ENCODE measurements around the gene KRT3.

Gene KRT3

GRCh38 chr12:52813203-52813819 is 17.4 kb upstream of the KRT3 start:
- no peak for DNase-seq

DNA sequence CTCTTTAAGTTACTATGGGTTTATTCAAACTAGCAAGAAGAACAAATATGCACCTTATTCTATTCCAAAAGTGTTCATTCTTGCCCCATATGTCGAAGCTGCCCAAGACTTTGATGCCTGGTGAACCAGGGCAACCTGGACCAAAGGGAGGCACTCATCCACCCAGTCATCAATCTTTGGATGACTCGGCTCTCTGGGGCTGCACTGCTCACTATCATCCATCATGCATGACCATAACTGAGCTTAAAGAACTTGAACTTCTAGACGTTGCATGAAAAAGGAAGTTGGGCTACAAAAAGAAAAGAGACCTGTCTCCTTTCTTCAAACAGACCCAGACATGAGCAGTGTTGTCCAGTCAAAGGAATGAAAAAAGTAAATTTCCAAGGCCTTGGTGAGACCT is 16.8 kb upstream of the KRT3 start:
- no peak for DNase-seq

GRCh38 chr12:52812073-52812400 is 16.1 kb upstream of the KRT3 start:
- no peak for DNase-seq

- no peak for DNase-seq
Measured at GRCh38 chr12:52811191-52812072, 15.5 kb upstream of the KRT3 start.

GRCh38 chr12:52810554-52810953 is 14.6 kb upstream of the KRT3 start:
- no peak for DNase-seq

GRCh38 chr12:52809166-52809565 is 13.2 kb upstream of the KRT3 start:
- DNase-seq, result no peak

GRCh38 chr12:52808573-52809160 is 12.8 kb upstream of the KRT3 start:
- no peak for DNase-seq

DNA sequence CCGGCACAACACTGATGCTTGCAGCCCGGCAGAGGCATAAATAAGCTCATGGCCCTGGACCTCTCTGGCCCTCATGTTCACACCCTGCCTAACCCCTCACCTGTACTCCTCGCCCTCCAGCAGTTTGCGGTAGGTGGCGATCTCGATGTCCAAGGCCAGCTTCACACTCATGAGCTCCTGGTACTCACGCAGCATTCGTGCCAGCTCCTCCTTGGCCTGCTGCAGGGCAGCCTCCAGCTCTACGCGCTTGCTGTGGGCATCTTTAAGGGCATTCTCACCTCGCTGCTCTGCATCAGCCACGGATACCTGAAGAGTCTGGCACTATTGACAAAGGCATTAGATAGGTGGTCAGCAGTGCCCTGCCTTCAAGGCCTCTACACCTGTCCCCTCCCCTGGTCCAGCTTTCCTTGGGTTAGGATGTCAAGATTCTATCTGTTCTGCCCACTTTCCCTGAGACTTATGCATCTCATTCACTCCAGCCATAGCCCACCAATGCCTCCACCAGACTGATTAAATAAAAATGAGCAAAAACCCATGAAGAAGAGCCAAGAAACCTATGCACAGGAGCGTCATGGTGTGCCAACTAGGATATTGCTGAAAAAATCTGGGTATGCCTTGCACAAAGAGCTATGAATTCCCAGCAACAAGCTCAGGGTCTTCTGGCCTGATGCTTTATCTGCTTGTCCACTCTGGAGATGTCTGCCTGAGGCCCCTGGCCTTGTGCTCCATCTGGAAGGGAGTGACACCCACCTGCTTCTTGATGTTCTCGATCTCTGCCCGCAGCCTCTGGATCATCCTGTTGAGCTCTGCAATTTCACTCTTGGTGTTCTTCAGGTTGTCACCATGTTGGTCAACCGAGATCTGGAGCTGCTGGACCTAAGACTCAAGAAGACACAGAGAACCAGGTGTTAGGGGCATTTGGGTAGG is 11.9 kb upstream of the KRT3 start:
- DNase-seq, result no peak

GRCh38 chr12:52806821-52807543 is 11.1 kb upstream of the KRT3 start:
- DNase-seq, result no peak

DNA sequence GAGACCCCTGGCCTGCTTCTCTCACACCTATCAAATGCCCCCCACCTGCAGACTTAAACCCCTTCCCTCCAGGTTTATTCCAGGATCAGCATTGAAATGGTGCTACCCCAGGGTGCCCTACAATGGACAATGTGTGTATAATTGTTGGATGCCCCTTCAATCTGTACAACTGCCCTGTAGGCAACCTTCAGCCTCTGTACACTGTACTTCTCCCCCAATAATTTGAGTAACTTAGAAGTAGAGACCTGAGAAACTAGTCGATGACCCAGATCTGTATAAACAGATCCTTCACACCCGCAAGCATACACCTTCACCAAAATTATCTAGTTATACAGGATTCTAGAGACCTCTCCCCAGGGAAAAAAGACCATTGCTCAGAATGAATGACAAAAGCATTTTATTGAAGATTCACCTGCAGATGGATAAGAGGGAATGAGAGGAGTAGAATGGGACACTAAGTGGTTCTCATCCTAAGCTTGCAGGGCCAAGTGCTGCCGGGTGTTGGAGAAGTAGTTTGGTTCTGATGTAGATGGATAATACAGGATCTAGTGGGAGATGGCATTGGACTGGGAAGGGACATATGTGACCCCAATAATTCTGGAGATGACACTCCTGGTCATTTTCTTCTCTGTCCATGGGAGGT is 10.4 kb upstream of the KRT3 start:
- DNase-seq, result no peak

GRCh38 chr12:52805739-52806138 is 9.8 kb upstream of the KRT3 start:
- no peak for DNase-seq

DNA sequence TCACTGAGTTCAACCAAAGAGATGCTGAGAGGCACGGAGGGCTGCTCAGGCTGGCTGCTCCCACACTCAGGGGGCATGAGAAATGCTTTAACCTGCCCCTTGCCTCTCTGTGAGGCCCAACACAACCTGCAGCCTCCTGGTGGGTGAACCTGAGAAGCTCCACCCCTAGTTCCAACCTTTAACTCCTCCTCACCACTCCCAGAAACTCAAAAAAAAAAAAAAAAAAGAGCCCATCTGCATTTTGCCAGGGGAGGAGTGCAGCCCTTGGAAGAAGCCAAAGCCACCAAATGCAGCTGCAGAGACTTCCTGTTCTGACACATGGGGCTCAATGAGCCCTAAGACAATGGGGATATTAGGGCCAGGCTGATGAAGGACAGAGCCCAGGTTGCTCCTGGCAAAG is 9.1 kb upstream of the KRT3 start:
- DNase-seq, result peak; percentile 15

DNA sequence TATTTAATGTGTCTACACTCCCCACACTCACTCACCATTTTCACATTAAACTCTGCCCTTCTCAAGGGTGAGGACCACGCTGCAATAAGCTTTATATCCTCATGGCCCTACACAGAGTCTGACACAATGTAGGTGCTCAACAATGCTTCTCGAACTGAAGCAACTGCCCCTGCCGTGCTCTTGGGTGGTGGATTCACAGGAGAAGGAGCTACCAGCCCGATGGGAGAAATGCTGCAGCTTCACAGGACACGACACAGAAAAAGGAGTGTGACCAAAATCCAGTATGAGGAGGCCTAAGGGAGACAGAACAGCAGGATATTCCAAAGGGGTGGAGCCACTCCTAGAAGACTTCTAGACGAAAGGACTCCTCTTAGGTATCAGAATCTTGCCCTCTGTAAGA is 6.5 kb upstream of the KRT3 start:
- no peak for DNase-seq

GRCh38 chr12:52801773-52802172 is 5.9 kb upstream of the KRT3 start:
- DNase-seq, result no peak

DNA sequence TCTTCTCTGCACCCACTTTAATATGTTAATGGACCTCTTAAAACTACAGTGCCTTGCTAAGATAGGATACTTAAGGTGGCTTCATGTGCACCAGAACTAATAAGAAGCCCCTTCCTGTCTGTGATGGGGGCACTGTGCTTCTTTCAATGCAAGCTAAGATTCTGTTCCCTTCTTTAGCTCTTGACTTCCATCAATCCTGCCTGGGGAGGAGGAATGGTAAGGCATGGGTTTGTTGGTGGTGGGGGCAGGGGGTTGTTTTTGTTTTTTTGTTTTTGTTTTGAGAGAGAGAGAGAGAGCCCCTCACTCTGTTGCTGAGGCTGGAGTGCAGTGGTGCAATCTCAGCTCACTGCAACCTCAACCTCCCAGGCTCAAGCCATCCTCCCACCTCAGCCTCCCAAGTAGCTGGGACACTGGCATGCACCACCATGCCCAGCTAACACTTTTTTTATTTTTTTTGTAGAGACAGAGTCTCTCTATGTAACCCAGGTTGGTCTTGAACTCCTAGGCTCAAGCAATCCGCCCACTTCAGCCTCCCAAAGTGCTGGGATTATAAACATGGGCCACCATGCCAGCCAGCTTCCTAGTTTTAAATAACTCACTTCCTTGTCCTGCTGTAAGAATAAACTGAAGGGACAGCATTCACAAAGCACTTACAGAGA is 4.5 kb upstream of the KRT3 start:
- no peak for DNase-seq

DNA sequence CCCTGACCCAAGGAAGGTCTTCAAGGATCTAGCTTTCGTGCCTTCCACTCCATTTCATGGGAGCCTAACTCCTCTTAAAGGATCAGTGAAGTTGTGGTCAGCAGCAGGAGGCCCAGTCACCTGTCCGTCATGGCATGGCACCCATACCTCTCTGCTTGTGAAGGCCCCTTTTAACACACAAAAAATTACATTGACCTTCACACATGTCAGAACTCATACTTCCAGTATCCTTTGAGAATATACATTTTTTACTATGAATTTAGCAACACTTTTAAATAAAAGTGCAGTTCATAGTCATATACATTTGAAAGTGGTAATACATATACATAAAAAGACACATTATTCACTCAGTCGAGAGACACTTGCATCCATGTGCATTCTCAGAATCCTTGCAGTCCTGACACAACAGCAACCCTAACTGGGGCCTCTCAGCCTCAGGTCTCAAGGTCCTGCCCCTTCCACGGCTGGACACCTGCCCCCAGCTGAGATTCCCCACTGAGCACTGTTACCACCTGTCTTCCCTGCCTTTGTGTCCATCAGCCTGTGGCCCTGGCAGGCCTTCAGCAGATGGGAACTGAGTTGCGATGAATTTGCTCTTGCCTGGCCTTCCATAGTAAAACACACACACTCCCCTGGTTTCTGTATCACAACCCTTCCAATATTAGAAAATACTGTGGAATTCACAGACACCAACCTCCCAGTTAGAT is 3.7 kb upstream of the KRT3 start:
- DNase-seq, result no peak

DNA sequence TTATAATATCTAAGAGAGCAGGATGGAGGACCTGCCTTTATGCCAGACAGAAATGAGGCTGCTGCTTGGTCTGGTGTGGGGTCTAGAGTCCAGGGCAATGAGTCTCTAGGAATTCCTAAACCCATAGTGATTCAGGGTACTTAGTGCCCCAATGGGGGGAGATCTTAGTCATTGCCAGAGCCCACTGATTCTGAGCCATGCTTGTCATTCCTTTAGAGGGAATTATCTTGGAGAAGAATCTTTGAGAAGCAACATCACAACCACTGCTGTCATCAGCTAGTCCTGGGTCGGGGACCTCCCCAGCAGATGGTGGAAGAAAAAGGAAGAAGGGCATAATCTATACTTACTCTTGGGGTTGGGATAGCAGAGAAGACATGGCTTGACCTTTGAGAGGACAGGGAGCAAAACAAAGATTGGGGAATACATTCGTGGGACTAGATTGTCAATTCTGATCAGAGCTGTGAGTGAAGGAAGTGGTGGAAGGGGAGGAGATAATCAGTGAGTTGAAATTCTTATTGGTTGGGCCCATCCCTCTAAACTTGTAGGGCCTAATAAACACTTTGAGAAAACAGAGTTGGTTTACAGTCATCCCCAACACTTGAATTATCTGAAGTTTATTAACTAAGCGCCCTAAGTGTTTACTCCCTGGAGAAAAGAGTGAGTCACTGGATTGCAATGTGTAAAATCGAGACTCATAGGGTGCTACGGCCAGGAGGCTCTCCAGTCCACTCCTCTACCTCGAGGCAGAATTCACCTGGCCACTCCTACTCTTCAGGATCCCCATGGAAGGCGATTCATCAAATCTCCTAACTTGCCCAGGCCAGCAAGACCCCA is 3.0 kb upstream of the KRT3 start:
- no peak for DNase-seq

DNA sequence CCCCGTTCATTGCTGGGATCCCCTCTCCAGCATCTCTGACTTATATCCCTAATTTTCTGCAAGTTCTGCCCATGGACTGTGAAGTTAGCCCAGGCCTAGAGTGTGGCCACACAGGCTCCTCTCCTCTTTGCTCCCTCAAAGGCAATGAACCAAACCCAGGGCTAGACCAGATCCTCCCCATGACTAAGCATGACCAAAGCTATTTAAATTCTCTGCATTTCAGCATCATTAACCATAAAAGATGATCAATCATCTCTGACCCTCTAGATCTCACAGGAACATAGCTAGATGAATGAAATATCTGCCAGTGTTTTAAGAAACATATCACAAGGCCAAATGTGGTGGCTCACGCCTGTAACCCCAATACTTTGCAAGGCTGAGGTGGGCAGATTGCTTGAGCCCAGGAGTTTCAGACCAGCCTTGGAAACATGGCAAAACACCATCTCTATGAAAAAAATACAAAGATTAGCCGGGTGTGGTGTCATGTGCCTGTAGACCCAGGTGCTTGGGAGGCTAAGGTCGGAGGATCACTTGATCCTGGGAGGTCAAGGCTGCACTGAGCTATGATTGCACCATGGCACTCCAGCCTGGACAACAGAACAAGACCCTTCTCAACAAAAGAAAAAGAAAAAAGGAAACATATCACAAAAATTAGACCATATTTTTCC is 2.2 kb upstream of the KRT3 start:
- peak; percentile 52 for DNase-seq

- DNase-seq, result no peak
Measured at GRCh38 chr12:52797529-52797894, 1.6 kb upstream of the KRT3 start.

Measured in hematopoietic multipotent progenitor cell treated with erythropoietin and hydrocortisone succinate and interleukin-3 and kit ligand, for 6 days (in vitro differentiated cells).